HFF-Myc (cell line): ENCODE results near the gene GALNT11.

Experiments
- DNase-seq: peaks from one replicate; pipeline ENCODE4 v3.0.0-alpha.2; 2011; ENCODE audit warnings: low read depth; ENCODE audit errors: extremely low read depth
- H3K4me3 ChIP-seq: replicated peaks from 2 replicates; pipeline ENCODE4 v1.5.1; 2011; ENCODE audit warnings: low read depth, mild to moderate bottlenecking, control low read depth, low read length
- CTCF ChIP-seq: IDR thresholded peaks from 2 replicates; pipeline ENCODE4 v1.5.1; 2012; ENCODE audit warnings: mild to moderate bottlenecking, low read depth, low read length, control low read depth; ENCODE audit errors: missing control alignments

The GALNT11 gene

GRCh38 chr7:151992375-151992774 is 33.1 kb upstream of the GALNT11 start:
- peak; percentile 9 for DNase-seq

GRCh38 chr7:151993977-151994676 is 31.3 kb upstream of the GALNT11 start:
- TF ChIP-seq CTCF = no peak
- no peak overlapping the region for H3K4me3 ChIP-seq
- DNase-seq = no peak

More at GRCh38 chr7:151992375-151992774, 33.1 kb upstream of the GALNT11 start:
- TF ChIP-seq CTCF = peak; percentile 10
- no peak overlapping the region for H3K4me3 ChIP-seq

GRCh38 chr7:151999424-152000090 is 25.9 kb upstream of the GALNT11 start:
- DNase-seq = no peak
- no peak for TF ChIP-seq CTCF
- no peak overlapping the region for H3K4me3 ChIP-seq

- no peak for TF ChIP-seq CTCF
- DNase-seq = no peak
- H3K4me3 ChIP-seq = no peak overlapping the region
Observed at GRCh38 chr7:152000191-152000590, 25.3 kb upstream of the GALNT11 start.

- no peak for TF ChIP-seq CTCF
- H3K4me3 ChIP-seq = no peak overlapping the region
- no peak for DNase-seq
Observed at GRCh38 chr7:152006336-152006735, 19.1 kb upstream of the GALNT11 start.

- DNase-seq = no peak
- TF ChIP-seq CTCF = no peak
- no peak overlapping the region for H3K4me3 ChIP-seq
Observed at GRCh38 chr7:152011860-152012259, 13.6 kb upstream of the GALNT11 start.
